IPS DF 19.7 (cell line): Measurements from ENCODE around the gene UBA52.
"Not testable (repeated sequence)": the region's sequence is repeated elsewhere in the genome, so short reads cannot be mapped to it uniquely, and the experiment has no call there.

Experiments used
- DNase-seq: peaks from one replicate; pipeline ENCODE4 v3.0.0-alpha.2; 2013; ENCODE audit warnings: low read depth, low spot score

The UBA52 gene

GRCh38 chr19:18571564-18572344 lies at the start of gene UBA52:
Gene UBA52, plus strand, starts transcription at chr19:18571857. Its CDS starts 1,444 bp downstream, at chr19:18573301.
- DNase-seq = no peak

GRCh38 chr19:18522124-18522861 lies 49.4 kb upstream of the UBA52 start:
- DNase-seq = peak; percentile 95

- DNase-seq = not testable (repeated sequence)
Measured at GRCh38 chr19:18522862-18523440, 48.7 kb upstream of the UBA52 start.

- DNase-seq = no peak
Measured at GRCh38 chr19:18523841-18524240, 47.8 kb upstream of the UBA52 start.

- no peak for DNase-seq
Measured at GRCh38 chr19:18526316-18526715, 45.3 kb upstream of the UBA52 start.

GRCh38 chr19:18529782-18530181 lies 41.9 kb upstream of the UBA52 start:
- DNase-seq = no peak

- DNase-seq = no peak
Measured at GRCh38 chr19:18531485-18531884, 40.2 kb upstream of the UBA52 start.

- DNase-seq = no peak
Measured at GRCh38 chr19:18532168-18532890, 39.3 kb upstream of the UBA52 start.

- DNase-seq = no peak
Measured at GRCh38 chr19:18533058-18533457, 38.6 kb upstream of the UBA52 start.

- DNase-seq = no peak
Measured at GRCh38 chr19:18536475-18536874, 35.2 kb upstream of the UBA52 start.

GRCh38 chr19:18537431-18537830 lies 34.2 kb upstream of the UBA52 start:
- DNase-seq = no peak

- DNase-seq = no peak
Measured at GRCh38 chr19:18538115-18538514, 33.5 kb upstream of the UBA52 start.

- no peak for DNase-seq
Measured at GRCh38 chr19:18539372-18539771, 32.3 kb upstream of the UBA52 start.

- not testable (repeated sequence) for DNase-seq
Measured at GRCh38 chr19:18540200-18540599, 31.5 kb upstream of the UBA52 start.

- DNase-seq = no peak
Measured at GRCh38 chr19:18541258-18541991, 30.2 kb upstream of the UBA52 start.

- DNase-seq = no peak
Measured at GRCh38 chr19:18541992-18542940, 29.4 kb upstream of the UBA52 start.

GRCh38 chr19:18542941-18543813 lies 28.5 kb upstream of the UBA52 start, which contains the start of gene FKBP8:
Gene FKBP8, minus strand, starts transcription at chr19:18543573. Its CDS starts 1,603 bp downstream, at chr19:18541970.
- DNase-seq = no peak

- no peak for DNase-seq
Measured at GRCh38 chr19:18543814-18544475, 27.7 kb upstream of the UBA52 start.
